Upper lobe of left lung (tissue), 6 donors: ENCODE measurements around the gene BFAR. TPM values are rescaled to one million over a fixed set of nuclear protein-coding genes. Genes with fewer than 3 reads are reported as not detected.

Experiments used
- ATAC-seq, 2 donors: fragments of 200-7000 bp; cut with Tn5 transposase; one replicate each; pipeline ENCODE4 v1.9.1; 2022; ENCODE audit warnings: mild to moderate bottlenecking in 2 of 2, moderate library complexity in 2 of 2; ENCODE audit not compliant: low FRiP score in 2 of 2
- DNase-seq, 2 donors: peaks; one replicate each; pipeline ENCODE4 v3.0.0-alpha.2; 2019 to 2020
- H3K27ac ChIP-seq, 4 donors: fragments of 200-600 bp; sonication (generic); one replicate each; pipeline ENCODE4 v1.5.1; 2016 to 2019
- H3K27me3 ChIP-seq, 4 donors: fragments of 200-600 bp; sonication (generic); one replicate each; pipeline ENCODE4 v1.5.1; 2017 to 2019
- H3K36me3 ChIP-seq, 4 donors: fragments of 200-600 bp; sonication (generic); one replicate each; pipeline ENCODE4 v1.5.1; 2016 to 2019
- H3K4me1 ChIP-seq, 4 donors: fragments of 200-600 bp; sonication (generic); one replicate each; pipeline ENCODE4 v1.5.1; 2018 to 2019
- H3K4me3 ChIP-seq, 4 donors: fragments of 200-600 bp; sonication (generic); one replicate each; pipeline ENCODE4 v1.5.1; 2017 to 2019; ENCODE audit warnings: mild to moderate bottlenecking in 2 of 4, moderate library complexity in 1 of 4
- H3K9me3 ChIP-seq, 4 donors: fragments of 200-600 bp; sonication (generic); one replicate each; pipeline ENCODE4 v1.5.1; 2018 to 2019
- EP300 ChIP-seq, 4 donors: sonication (generic); formaldehyde crosslinking; IDR thresholded peaks; one replicate each; pipeline ENCODE4 v1.5.1; 2017; ENCODE audit warnings: antibody characterized with exemption in 4 of 4, control low read depth in 2 of 4
- POLR2A ChIP-seq, 4 donors: fragments of 450-650 bp; IDR thresholded peaks; one replicate each; pipeline ENCODE4 v1.5.1; 2016 to 2017; ENCODE audit warnings: antibody characterized with exemption in 4 of 4, mild to moderate bottlenecking in 2 of 4
- POLR2AphosphoS5 ChIP-seq, 2 donors: sonication (generic); formaldehyde crosslinking; IDR thresholded peaks; one replicate each; pipeline ENCODE4 v1.5.1; 2017; ENCODE audit warnings: antibody characterized with exemption in 2 of 2
- WGBS, 2 donors: methylation state at CpG; one replicate each; pipeline ENCODE4 v1.1.5; 2017 to 2018; 5-methylcytosine and 5-hydroxymethylcytosine counted together
- total RNA-seq, 6 donors: library from RNA; depleted of rRNA in 4 of 6; stranded (reverse); fragments of >200 nt in 4 of 6; gene quantifications; one replicate each; pipeline versions ENCODE4 v1.1.0 to v1.2.1, GENCODE V29; 2016 to 2021
- TF ChIP-seq, protein P1 (sequence below), 6 experiments: fragments of 450-650 bp in 4 of 6; fragments of 200-600 bp in 2 of 6; sonication (generic) in 2 of 6; IDR thresholded peaks; one replicate each; pipeline ENCODE4 v1.5.1; 2016 to 2019; ENCODE audit warnings: antibody characterized with exemption in 6 of 6
- donor health status: DM: no; HTN: no; CAD: no; lungs with moderate emphysema.
- donor health status: DM: no; HTN: yes; CAD: no; lungs with severe emphysema.

BFAR gene
- total RNA-seq, 6 donors from 2014 or later, result 66.3 to 157 (median 104) TPM

DNA sequence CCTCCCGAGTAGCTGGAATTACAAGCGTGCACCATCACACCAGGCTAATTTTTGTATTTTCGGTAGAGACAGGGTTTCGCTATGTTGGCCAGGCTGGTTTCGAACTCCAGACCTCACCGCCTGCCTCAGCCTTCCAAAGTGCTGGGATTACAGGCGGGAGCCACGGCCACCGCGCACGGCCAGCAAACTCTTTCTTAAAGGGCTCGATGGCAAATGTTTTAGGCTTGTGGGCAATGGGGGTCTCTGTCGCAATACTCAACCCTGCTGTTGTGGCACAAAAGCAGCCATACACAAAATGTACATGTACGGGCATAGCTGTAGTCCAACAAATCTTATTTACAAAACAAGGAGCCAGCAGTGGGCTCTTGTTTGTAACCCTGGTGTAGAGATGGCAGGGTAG lies 21.1 kb upstream of the BFAR start:
- WGBS, 2 donors, result 95 to 97% methylated on average over 14 of the region's 14 CpGs
- Histone ChIP-seq H3K36me3 (peaks cover 42 to 97% (median 70%) of the 10 kb centered on the region in 4 donors), H3K4me1 (no peaks in the 10 kb centered on the region), H3K27me3 (no peaks in the 10 kb centered on the region), H3K4me3 (no peak overlapping the region), H3K27ac (no peak overlapping the region), H3K9me3 (no peaks in the 10 kb centered on the region)
- peak in 1 of 2 donors; percentile 54 for DNase-seq
- no peak for ATAC-seq
- TF ChIP-seq, protein P1, sequence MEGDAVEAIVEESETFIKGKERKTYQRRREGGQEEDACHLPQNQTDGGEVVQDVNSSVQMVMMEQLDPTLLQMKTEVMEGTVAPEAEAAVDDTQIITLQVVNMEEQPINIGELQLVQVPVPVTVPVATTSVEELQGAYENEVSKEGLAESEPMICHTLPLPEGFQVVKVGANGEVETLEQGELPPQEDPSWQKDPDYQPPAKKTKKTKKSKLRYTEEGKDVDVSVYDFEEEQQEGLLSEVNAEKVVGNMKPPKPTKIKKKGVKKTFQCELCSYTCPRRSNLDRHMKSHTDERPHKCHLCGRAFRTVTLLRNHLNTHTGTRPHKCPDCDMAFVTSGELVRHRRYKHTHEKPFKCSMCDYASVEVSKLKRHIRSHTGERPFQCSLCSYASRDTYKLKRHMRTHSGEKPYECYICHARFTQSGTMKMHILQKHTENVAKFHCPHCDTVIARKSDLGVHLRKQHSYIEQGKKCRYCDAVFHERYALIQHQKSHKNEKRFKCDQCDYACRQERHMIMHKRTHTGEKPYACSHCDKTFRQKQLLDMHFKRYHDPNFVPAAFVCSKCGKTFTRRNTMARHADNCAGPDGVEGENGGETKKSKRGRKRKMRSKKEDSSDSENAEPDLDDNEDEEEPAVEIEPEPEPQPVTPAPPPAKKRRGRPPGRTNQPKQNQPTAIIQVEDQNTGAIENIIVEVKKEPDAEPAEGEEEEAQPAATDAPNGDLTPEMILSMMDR (IDR thresholded peaks at IDR 0.05), result no peak
- no peak for TF ChIP-seq EP300 (IDR thresholded peaks at IDR 0.05)
- no peak for TF ChIP-seq POLR2AphosphoS5 (IDR thresholded peaks at IDR 0.05)
- no peak for TF ChIP-seq POLR2A (IDR thresholded peaks at IDR 0.05)

DNA sequence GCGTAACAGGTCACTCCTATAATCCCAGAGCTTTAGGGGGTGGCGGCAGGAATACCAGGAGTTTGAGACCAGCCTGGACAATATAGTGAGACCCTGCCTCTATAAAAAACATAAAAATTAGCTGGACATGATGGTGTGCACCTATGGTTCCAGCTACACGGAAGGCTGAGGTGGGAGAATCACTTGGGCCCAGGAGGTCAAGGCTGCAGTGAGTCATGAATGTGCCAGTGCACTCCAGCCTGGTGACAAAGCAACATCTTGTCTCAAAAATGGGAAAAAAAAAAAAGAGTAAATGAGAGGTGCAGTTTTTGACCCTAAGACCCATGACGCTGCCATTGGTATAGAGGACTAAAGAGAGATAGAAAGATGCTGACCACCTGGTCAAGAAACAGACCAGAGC lies 18.8 kb upstream of the BFAR start:
- H3K4me1 ChIP-seq, result no peaks in the 10 kb centered on the region
- H3K9me3 ChIP-seq, result no peaks in the 10 kb centered on the region
- H3K36me3 ChIP-seq, result peaks cover 28 to 89% (median 62%) of the 10 kb centered on the region in 4 donors
- H3K27me3 ChIP-seq, result no peaks in the 10 kb centered on the region
- TF ChIP-seq, protein P1 (IDR thresholded peaks at IDR 0.05), result no peak
- no peak for TF ChIP-seq EP300 (IDR thresholded peaks at IDR 0.05)
- TF ChIP-seq POLR2A (IDR thresholded peaks at IDR 0.05), result no peak
- no peak for TF ChIP-seq POLR2AphosphoS5 (IDR thresholded peaks at IDR 0.05)
- H3K27ac ChIP-seq, result no peak overlapping the region
- WGBS, 2 donors, result 97 to 98% methylated on average over 4 of the region's 4 CpGs
- DNase-seq, result no peak
- ATAC-seq, result no peak
- no peak overlapping the region for H3K4me3 ChIP-seq

DNA sequence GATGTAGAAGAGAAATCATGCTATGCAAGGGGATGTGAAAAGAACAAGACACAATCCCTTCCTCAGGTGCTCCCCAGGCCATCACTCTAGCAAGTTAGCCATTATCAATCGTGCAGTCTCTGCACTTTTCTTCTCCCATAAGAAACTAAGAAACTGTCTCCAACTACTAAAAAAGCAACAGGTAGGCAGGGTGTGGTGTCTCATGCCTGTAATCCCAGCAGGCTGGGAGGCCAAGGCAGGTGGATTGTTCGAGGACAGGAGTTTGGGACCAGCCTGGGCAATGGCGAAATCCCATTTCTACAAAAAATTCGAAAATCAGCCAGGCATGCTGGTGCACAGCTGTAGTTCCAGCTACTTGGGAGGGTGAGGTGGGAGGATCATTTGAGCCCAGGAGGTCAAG lies 16.5 kb upstream of the BFAR start:
- H3K4me3 ChIP-seq, result no peak overlapping the region
- no peaks in the 10 kb centered on the region for H3K4me1 ChIP-seq
- peaks cover 14 to 89% (median 45%) of the 10 kb centered on the region in 4 donors for H3K36me3 ChIP-seq
- 87 to 98% methylated on average over 4 of the region's 4 CpGs for WGBS, 2 donors
- H3K9me3 ChIP-seq, result no peaks in the 10 kb centered on the region
- no peak overlapping the region for H3K27ac ChIP-seq
- ATAC-seq (no peak), DNase-seq (no peak)
- H3K27me3 ChIP-seq, result no peaks in the 10 kb centered on the region
- TF ChIP-seq EP300 (IDR thresholded peaks at IDR 0.05) (no peak), POLR2AphosphoS5 (IDR thresholded peaks at IDR 0.05) (no peak), POLR2A (IDR thresholded peaks at IDR 0.05) (no peak)
- TF ChIP-seq, protein P1 (IDR thresholded peaks at IDR 0.05), result no peak

DNA sequence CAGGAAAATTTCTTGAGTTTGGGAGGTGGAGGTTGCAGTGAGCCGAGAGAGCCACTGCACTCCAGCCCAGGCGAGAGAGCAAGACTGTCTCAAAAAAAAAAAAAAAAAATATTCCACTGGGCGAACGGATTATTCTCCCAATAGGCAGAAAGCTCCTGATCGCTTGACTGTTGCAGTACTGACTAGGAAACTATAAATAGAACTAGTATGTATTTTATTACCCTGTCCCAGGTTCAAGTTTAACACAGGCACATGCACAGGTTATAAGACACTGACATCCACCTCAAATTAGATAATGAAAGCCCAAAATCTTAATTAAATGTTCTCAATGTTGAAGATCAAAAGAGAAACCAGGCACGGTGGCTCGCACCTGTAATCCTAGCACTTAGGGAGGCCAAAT lies 14.2 kb upstream of the BFAR start:
- TF ChIP-seq, protein P1 (IDR thresholded peaks at IDR 0.05), result no peak
- no peak for TF ChIP-seq POLR2A (IDR thresholded peaks at IDR 0.05)
- TF ChIP-seq POLR2AphosphoS5 (IDR thresholded peaks at IDR 0.05), result no peak
- TF ChIP-seq EP300 (IDR thresholded peaks at IDR 0.05), result no peak
- Histone ChIP-seq H3K4me3 (no peak overlapping the region), H3K4me1 (no peaks in the 10 kb centered on the region), H3K36me3 (peaks cover 7 to 89% (median 51%) of the 10 kb centered on the region in 4 donors), H3K27ac (no peak overlapping the region), H3K9me3 (no peaks in the 10 kb centered on the region), H3K27me3 (no peaks in the 10 kb centered on the region)
- DNase-seq (no peak), ATAC-seq (no peak)
- WGBS, 2 donors, result 94 to 95% methylated on average over 7 of the region's 7 CpGs

DNA sequence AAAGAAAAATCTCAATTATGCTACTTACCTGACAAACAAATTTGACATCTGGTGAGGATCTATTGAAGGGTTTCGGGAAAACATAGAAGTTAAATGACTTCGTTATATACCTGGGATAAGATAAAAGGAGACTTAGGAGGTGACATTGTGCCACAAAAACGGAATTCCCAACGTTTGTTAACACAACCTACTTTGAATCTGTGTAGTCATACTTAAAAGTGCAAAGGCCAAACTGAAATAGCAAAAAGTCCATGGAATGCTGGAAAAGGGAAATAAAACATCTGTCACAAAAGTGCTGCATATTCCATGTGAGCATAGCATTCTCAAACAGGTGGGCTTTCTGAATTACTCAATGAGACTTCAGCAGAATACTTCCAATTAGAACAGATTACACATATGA lies 5.7 kb upstream of the BFAR start:
- Histone ChIP-seq H3K36me3 (peaks cover 15 to 57% (median 45%) of the 10 kb centered on the region in 4 donors), H3K27me3 (no peaks in the 10 kb centered on the region), H3K9me3 (no peaks in the 10 kb centered on the region), H3K27ac (no peak overlapping the region), H3K4me1 (peaks cover 23 to 35% (median 29%) of the 10 kb centered on the region in 4 donors), H3K4me3 (no peak overlapping the region)
- ATAC-seq, result no peak
- 86 to 92% methylated on average over 4 of the region's 4 CpGs for WGBS, 2 donors
- TF ChIP-seq POLR2AphosphoS5 (IDR thresholded peaks at IDR 0.05) (no peak), EP300 (IDR thresholded peaks at IDR 0.05) (no peak), POLR2A (IDR thresholded peaks at IDR 0.05) (no peak)
- TF ChIP-seq, protein P1 (IDR thresholded peaks at IDR 0.05), result no peak
- DNase-seq, result no peak
